Mesothelial cell of epicardium (in vitro differentiated cells): ENCODE results near the gene GCG. TPM values are rescaled to one million over a fixed set of nuclear protein-coding genes. Genes with fewer than 3 reads are reported as not detected.
A peak's percentile ranks its signal among the peaks of the same experiment; 100 is the strongest.

Experiments
- DNase-seq, 2 experiments: peaks; one replicate each; pipeline ENCODE4 v3.0.0; 2021; ENCODE audit warnings: low spot score in 2 of 2; ENCODE audit not compliant: unreplicated experiment in 2 of 2
- H3K27ac Mint-ChIP-seq: 2 replicates; pipeline ENCODE4 v1.8.0; 2021; ENCODE audit warnings: mixed read lengths
- H3K27me3 Mint-ChIP-seq: 2 replicates; pipeline ENCODE4 v1.8.0; 2021; ENCODE audit warnings: low read depth, mixed read lengths
- H3K36me3 Mint-ChIP-seq: 2 replicates; pipeline ENCODE4 v1.8.0; 2021; ENCODE audit warnings: mixed read lengths
- H3K4me1 Mint-ChIP-seq: 2 replicates; pipeline ENCODE4 v1.8.0; 2021; ENCODE audit warnings: mixed read lengths
- H3K4me3 Mint-ChIP-seq: 2 replicates; pipeline ENCODE4 v1.8.0; 2021; ENCODE audit warnings: mild to moderate bottlenecking, moderate library complexity, mixed read lengths
- H3K9me3 Mint-ChIP-seq: 2 replicates; pipeline ENCODE4 v1.8.0; 2021; ENCODE audit warnings: mixed read lengths
- CTCF ChIP-seq: fragments of 200-600 bp; sonication (generic); IDR thresholded peaks from one replicate; pipeline ENCODE4 v1.5.0; 2021; ENCODE audit warnings: antibody characterized with exemption; ENCODE audit not compliant: unreplicated experiment
- total RNA-seq: library from RNA; stranded (reverse); gene quantifications from 3 replicates; pipeline ENCODE4 v1.2.1, GENCODE V29; 2021

GCG gene
- total RNA-seq, 1 donor from 2014 or later: 0.29 TPM

- peaks cover 42% of the 10 kb centered on the region for H3K27me3 Mint-ChIP-seq
- H3K4me3 Mint-ChIP-seq: no peak overlapping the region
- no peak for DNase-seq
- TF ChIP-seq CTCF: no peak
- H3K36me3 Mint-ChIP-seq: no peaks in the 10 kb centered on the region
- H3K27ac Mint-ChIP-seq: no peak overlapping the region
- H3K9me3 Mint-ChIP-seq: no peaks in the 10 kb centered on the region
- peaks cover 14% of the 10 kb centered on the region for H3K4me1 Mint-ChIP-seq
These were observed 2.1 kb downstream of the GCG start for GRCh38 chr2:162149940-162150339.

- no peak for DNase-seq
- H3K4me3 Mint-ChIP-seq: no peak overlapping the region
- H3K27me3 Mint-ChIP-seq: peaks cover 42% of the 10 kb centered on the region
- no peaks in the 10 kb centered on the region for H3K9me3 Mint-ChIP-seq
- TF ChIP-seq CTCF: no peak
- H3K4me1 Mint-ChIP-seq: peaks cover 14% of the 10 kb centered on the region
- H3K27ac Mint-ChIP-seq: no peak overlapping the region
- H3K36me3 Mint-ChIP-seq: no peaks in the 10 kb centered on the region
These were observed 2.6 kb downstream of the GCG start for GRCh38 chr2:162149466-162149865.

GRCh38 chr2:162148956-162149355 is 3.1 kb downstream of the GCG start:
- H3K9me3 Mint-ChIP-seq: no peaks in the 10 kb centered on the region
- DNase-seq: no peak
- H3K27ac Mint-ChIP-seq: peak overlapping the region; percentile 4
- peaks cover 39% of the 10 kb centered on the region for H3K27me3 Mint-ChIP-seq
- no peak for TF ChIP-seq CTCF
- H3K36me3 Mint-ChIP-seq: no peaks in the 10 kb centered on the region
- no peak overlapping the region for H3K4me3 Mint-ChIP-seq
- H3K4me1 Mint-ChIP-seq: peaks cover 14% of the 10 kb centered on the region

GRCh38 chr2:162143969-162144368 is 8.1 kb downstream of the GCG start:
- Mint-ChIP-seq H3K4me1 (peaks cover 7% of the 10 kb centered on the region), H3K27me3 (peaks cover 20% of the 10 kb centered on the region), H3K36me3 (no peaks in the 10 kb centered on the region)

DNA sequence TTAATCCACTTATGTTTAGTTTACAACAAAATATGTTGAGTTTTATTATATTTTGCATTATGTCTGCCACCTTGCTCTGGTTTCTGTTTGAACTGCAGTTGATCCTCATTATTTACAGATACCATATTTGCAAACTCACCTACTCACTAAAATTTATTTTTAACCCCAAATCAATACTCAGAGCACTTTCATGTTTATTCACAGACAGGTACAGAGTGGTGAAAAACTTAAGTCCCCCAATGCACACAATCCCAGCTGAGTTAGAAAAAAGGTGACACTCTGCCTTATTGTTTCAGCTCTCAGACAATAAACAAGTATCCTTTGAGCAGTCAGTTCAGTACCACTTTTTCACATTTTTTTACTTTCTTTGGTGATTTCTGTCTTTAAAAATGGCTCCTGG is 13.7 kb downstream of the GCG start:
- DNase-seq: no peak
- Mint-ChIP-seq H3K36me3 (no peaks in the 10 kb centered on the region), H3K4me3 (no peak overlapping the region), H3K27me3 (peaks cover 2% of the 10 kb centered on the region), H3K27ac (no peak overlapping the region), H3K4me1 (peaks cover 3% of the 10 kb centered on the region), H3K9me3 (no peaks in the 10 kb centered on the region)
- no peak for TF ChIP-seq CTCF

More at GRCh38 chr2:162143969-162144368, 8.1 kb downstream of the GCG start:
- H3K4me3 Mint-ChIP-seq: no peak overlapping the region
- DNase-seq: no peak
- H3K9me3 Mint-ChIP-seq: no peaks in the 10 kb centered on the region
- no peak overlapping the region for H3K27ac Mint-ChIP-seq
- TF ChIP-seq CTCF: no peak

DNA sequence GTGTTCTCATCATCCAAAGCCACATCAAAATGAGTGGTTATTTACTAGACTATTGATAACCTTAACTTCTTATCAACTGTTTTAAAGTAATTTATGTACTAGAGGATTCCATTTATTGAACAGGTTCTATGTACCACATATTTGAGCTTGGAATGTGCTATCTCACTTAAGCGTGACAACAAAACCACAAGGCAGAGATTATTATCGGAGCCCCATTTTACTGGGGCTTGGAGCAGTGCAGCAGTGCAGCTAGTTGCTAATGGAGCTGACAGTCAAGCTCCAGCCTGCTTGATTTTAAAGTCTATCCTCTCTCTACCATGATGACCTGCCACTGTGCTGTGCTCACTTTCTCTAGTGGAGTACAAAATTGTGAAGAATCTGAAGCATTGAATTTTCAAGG is 24.6 kb downstream of the GCG start:
- Mint-ChIP-seq H3K4me1 (peaks cover 11% of the 10 kb centered on the region), H3K27me3 (peaks cover 4% of the 10 kb centered on the region), H3K36me3 (no peaks in the 10 kb centered on the region), H3K4me3 (no peak overlapping the region), H3K9me3 (peaks cover 9% of the 10 kb centered on the region), H3K27ac (no peak overlapping the region)
- DNase-seq: no peak
- no peak for TF ChIP-seq CTCF
